HG03469 (cell line): Measurements from ENCODE around the gene GBP2.
A peak's percentile ranks its signal among the peaks of the same experiment; 100 is the strongest.

ENCODE experiments used
- ATAC-seq: cut with Tn5 transposase; IDR thresholded peaks from one replicate; pipeline ENCODE4 v1.9.1; 2021; ENCODE audit warnings: mild to moderate bottlenecking, moderate library complexity, moderate number of reproducible peaks; ENCODE audit not compliant: unreplicated experiment

GBP2 gene, protein sequence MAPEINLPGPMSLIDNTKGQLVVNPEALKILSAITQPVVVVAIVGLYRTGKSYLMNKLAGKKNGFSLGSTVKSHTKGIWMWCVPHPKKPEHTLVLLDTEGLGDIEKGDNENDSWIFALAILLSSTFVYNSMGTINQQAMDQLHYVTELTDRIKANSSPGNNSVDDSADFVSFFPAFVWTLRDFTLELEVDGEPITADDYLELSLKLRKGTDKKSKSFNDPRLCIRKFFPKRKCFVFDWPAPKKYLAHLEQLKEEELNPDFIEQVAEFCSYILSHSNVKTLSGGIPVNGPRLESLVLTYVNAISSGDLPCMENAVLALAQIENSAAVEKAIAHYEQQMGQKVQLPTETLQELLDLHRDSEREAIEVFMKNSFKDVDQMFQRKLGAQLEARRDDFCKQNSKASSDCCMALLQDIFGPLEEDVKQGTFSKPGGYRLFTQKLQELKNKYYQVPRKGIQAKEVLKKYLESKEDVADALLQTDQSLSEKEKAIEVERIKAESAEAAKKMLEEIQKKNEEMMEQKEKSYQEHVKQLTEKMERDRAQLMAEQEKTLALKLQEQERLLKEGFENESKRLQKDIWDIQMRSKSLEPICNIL

DNA sequence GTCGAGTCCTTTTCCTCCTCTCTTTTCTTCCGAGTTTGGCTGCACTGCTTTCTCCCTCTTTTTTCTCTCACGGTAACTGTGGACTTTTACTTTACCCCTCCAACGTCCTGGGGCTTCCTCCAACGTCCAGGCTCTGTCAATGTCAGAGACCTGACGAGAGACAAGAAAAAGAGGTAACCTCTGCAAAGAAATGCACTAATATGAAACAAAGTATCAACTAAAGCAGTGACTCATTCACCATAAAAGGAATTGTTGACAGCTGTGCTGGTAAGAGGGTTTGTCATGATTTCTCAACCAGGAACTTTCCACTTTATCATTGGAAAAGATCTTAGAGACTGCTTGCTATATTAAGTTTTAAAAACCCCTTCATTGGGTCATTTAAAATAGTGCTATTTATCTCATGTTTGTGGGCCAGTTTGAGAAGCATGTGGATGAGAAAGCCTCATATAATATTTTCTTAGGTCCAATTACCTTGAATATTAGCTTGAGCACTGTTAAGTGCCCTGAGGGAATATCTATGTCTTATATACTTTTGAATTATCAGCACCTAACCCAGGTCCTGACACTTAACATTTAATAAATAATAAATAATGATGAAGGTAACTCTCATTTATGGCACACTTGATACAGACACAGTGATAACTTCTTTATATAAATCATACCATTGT is at the start of gene GBP2:
TSS of gene GBP2 (minus strand) at position 202 of the 668 bp plus-strand sequence. CDS start 4,148 bp downstream, outside the sequence.
- peak; percentile 70 for ATAC-seq

DNA sequence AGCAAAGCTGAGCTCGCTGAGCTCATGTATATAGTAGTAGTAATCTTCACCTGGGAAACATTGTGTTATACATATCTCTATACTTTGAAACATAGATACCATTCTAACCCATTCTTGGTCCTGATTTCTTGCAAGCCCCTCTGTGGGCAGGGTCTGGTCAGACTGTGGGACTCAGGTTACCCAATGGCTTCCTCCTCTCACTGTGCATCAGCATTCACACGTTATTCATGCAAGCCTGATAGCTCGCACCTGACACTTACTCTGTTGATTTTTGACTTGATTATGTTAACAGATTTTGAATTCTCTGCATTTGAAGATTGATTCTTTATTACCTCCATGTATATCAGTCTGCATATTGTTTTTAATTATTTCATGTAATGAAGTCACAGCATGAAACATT is 48.6 kb upstream of the GBP2 start:
- ATAC-seq: no peak

DNA sequence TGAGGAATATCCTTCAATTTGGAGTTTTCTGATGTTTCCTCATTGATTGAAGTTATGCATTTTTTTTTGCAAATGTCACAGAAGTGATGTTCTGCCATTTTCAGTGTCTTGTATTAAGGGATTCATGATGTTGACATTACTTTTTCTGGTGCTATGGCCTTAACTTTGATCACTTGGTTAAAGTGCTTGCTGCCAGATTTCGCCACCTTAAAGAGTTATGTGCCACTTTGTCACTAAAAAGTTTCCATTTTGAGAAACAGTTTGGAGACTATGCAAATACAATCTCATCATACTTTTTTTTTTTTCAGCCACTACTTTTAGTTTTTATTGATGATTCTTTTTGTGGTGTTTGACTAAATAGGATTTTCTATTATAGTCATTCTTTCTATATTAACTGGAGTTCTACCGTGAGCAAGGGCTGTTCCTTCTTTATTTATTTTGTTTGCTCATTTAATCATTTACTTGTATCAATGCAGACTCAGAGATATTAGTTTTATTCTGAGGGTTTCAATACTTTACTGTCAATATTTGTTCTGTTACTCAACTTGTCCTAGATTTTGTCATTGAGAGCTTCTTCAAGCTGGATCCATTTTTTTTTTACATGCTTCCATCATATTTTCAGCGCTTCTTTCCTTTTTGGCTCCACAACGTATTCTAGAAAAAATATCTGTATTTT is 46.7 kb upstream of the GBP2 start:
- ATAC-seq: no peak

DNA sequence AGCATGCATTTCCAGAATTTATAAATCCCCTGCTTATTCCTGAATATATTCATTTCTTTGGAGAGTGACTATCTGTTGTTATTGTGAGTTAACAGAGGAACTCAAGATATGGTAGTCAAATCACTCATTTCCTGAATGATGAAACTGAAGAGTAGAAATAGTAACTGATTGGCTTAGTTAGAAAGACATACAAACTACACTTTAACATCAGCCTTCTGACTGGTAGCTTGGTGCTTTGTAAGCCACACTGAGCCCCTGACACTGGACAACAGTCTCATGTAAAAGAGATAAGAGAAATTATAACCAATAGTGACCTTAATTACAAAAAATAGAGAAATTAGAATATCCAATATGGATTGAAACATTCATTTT is 45.1 kb upstream of the GBP2 start:
- ATAC-seq: no peak

DNA sequence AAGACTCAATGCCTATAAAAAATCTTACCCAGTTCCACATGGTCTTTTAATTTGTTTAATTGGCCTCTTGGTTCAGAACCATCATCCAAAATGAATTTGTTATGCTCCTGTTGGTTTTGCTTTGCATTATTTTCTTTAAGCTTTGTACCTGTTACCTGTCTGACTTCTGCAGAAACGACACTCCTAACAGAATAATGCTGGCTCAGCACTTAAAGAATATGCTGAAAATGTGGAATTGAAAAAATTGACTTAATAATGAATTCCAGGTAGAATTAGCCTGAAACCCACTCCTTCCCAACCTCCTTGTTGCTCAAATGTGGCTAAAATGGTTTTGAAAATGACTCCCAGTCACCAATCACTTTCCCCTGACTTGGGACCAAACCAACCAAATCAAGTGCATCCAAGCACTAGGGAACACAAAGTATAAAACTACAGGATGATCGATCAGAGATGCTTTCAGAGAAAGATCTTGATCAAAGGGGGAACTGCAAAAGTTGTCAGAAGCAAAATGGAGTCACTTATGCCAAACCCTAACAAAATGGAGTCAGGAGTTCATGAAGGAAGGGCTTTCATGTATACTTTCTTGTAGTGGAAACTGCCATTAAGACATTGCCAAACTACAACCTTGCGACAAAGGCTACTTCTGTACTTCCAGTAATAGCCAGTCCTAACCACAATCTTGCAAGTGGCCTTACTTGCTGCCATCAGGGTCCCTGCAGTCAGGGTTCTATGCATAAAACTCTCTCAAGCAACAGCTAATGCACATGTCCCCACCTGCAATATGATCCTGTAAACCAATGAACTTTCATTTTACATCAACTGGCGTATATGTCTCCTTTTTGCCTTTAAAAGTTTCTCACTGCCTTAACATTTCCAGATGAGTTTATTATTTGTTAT is 44.5 kb upstream of the GBP2 start:
- ATAC-seq: no peak

DNA sequence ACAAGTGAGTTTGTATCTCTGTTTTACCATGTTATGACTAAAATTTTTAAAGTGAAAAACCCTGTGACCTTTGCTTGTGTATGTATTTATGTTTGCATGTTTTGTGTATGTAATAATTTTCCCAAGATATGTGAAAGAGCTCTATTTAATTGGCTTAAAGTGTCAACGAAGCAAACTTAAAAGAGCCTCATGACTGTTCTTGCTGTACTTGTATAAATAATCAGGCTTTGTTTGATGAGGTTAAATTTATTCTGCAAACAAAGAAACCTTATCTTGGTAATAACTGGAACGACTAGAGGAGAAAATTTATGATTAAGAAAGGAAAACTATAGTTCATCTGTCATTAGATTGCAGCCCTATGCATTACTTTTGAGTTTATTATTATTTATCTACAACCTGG is 43.3 kb upstream of the GBP2 start:
- no peak for ATAC-seq

DNA sequence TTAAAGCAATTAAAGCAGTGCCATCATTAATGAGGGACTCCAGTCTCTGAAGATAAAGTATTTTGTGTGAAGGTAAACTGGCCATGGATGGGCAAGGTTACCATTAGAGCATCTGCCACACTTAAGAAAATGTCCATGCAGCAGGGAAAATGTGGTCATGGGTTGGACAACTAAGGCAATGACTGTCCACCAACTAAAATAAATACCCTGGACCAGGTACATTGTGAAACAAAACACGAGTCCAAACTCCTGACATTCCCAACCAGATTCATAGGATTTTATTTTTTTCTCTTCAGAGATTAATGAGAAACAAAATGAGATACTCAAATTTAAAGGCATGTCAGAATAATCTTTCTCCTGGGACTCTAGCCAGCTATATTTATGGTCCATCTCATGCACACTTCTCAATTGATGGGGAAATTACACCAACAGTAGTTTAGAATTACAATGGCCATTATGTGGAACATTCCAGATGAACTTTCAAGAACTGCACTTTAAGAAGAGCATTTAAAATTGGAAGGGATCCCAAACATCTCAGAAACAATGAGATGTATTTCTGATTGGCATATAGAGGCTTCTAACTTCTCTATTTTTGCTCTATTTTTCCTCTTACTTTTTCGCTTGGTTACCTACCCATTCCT is 41.8 kb upstream of the GBP2 start:
- no peak for ATAC-seq

DNA sequence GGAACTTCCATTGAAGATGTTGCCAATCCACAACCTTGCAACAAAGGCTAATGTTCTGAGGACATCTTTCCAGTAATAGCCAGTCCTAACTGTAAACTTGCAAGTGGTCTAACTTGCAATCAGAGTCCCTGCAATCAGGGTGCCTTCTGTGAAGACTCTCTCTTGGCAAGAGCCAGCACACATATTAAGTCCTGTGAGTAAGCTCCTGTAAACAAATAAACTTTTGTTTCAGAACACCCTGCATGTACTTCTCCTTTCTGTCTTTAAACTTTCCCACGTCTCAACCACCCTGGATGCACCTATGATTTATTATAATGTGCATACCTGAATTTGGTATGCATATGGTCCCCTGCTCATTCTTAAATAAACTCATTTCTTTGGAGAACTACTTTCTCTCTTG is 40.8 kb upstream of the GBP2 start:
- no peak for ATAC-seq

DNA sequence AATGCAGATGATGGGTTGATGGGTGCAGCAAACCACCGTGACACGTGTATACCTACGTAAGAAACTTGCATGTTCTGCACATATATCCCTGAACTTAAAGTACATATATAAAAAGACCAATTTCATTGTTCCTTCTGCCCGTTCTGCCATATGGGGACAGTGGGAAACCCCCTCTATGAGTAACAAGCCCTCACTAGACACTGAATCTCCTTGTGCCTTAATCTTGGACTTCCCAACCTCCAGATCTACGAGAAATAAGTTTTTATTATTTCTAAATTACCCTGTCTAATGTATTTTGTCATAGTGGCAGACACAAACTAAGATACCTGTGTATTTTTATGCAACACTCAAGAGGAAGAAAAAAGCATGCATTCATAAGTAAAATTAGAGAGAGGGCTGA is 39.9 kb upstream of the GBP2 start:
- ATAC-seq: no peak

DNA sequence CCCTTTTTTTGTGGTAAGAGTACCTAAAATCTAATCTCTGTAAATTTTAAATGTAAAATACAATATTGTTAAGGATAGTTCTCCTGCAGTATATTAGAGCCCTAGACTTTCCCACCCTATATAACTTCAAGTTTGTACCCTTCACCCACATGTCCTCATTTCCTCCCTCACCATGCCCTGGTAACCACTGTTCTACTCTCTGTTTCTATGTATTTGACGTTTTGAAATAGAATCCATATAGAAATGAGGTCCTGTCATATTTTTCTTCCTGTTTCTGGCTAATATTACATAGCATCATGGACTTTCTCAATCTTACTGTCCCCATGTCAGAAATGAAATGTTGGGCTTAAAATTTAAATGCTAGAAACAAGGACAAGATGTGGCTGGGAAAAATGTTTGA is 25.1 kb upstream of the GBP2 start:
- no peak for ATAC-seq

DNA sequence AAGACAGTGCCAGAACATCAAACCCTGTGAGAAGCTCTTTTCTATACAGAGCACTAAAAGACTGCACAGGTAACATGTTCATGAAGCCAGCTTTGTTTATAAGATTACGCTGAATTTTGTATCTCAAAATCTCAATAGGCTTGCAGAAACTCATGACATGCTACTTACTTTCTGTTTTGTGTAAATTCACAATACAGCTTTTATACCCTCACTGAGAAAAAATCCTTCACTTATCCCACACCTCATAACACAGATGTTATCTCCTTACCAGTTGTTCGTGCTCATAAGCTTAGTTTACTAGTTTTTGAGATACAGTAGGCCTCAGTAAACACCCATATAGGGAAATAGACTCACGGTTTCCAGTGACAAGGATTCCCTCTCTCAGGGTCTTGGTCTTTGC is 24.1 kb upstream of the GBP2 start:
- no peak for ATAC-seq

DNA sequence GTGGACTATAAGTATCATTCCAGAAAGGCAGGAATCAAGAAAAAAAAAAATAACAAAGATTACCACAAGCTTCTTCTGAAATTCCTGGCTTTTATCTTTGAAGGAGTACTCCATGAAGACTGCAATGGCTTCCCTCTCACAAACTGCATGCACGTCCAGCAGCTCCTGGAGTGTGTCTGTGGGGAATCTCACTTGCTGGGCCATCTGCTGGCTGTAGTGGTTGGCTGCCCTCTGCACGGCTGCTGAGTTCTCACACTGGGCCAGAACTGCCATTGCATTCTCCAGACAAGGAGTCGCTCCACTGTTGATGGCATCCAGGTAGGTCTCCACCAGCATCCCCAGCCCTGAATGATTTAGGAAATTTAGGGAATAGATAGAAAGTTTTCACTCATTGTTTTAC is 23.3 kb upstream of the GBP2 start:
- ATAC-seq: no peak

DNA sequence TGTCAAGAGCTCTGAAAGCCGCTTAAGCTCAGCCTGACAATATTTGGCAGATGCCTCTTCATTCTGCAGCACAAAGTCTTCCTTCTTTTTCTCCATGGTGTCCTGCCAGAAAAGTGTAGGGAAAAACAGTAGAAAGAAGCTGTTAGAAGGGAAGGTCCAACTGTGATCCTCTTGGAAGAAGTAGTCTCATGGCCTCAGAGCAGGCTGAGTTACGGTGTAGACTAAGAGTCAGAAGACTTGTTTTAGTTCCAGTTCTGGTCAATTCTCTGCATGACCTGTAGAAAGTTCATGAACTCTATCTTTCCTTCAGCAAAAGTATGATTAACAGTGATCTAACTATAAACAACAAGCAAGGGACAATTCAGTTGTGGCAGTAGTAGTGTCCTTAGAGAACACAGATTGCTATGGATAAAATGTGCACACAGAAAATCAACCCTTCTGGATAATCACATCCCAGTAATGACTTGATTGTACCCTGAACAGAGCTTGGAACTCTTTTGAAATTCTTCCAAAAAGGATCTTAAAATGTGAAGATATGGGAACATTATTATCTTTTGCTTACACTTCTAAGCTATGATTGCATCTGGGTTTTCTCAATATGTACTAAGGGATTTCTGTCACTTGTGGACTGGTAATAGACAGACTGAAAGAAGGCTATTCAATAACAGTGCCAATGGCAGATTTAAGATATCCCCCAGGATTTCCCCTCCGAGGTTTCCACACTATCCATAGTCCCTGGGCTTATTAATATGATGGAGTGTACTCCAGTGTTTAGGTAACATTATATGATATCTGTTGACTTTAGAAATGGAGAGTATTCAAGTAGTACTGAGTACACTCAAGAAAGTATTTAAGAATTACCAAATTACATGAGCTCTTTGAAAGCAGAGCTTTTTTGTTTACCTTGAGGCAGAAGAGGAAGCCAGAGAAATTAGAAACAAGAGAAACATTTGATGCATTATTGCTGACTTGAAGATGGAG is 22.1 kb upstream of the GBP2 start:
- no peak for ATAC-seq

DNA sequence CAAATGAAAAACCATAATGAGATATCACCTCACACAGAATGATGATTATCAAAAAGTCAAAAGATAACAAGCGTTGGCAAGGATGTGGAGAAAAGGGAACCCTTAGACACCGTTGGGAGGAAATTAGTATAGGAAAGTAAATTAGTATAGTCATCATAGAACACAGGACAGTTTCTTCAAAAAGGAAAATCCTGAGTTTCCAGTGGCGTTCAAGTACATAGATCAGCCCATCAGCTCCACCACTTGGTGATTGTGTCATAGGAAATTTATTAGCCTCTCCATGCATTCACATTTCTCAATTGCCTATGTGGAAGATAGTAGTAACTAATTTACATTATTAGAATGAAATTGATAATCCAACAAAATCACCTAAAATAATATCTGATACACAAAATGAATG is 20.8 kb upstream of the GBP2 start:
- ATAC-seq: no peak

DNA sequence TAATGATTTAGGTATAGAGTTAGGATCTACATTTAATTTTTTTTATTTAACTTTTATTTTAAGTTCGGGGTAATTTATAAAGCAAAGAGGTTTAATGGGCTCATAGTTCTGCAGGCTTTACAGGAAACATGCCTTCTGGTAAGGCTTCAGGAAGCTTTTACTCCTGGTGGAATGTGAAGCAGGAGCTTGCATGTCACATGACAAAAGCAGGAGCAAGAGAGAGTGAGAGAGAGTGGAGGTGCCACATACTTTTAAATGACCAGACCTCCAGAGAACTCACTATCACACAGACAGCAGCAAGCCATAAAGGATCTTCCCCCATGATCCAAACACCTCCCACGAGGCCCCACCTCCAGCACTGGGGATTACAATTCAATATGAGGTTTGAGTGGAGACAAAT is 17.6 kb upstream of the GBP2 start:
- ATAC-seq: no peak

DNA sequence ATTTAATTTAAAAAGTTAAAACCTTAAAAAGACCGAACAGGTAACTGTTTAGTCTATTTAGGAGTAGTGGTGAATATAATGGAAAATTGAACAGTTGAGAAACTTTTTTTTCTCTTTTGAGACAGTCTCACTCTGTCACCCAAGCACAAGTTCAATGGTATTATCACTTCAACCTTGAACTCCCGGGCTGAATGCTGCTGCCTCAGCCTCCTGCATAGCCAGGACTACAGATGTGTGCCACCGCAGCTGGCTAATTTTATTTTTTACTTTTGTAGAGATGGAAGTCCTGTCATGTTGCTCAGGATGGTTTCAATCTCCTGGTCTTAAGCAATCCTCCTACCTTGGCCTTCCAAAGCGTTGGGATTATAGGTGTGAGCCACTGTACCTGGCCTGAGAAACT is 16.2 kb upstream of the GBP2 start:
- no peak for ATAC-seq

DNA sequence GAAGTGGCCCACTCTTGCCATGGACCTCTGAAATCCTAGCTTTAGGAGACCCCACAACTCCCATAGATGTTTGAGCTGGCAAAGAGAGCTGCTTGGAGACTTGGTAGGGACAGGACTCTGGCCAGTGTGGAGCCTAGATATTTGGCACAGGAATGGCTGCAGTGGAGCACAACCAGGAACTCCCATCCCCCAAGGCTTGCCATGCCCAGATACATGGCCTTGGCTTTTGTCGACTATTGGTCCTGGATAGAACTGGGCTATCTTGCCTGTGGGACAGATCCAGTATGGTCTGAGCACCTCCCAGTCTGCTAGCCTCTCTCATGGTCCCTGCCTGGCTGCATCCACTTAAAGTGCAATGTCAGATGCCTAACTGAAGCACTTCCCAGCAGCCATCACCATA is 7.8 kb upstream of the GBP2 start:
- ATAC-seq: no peak

DNA sequence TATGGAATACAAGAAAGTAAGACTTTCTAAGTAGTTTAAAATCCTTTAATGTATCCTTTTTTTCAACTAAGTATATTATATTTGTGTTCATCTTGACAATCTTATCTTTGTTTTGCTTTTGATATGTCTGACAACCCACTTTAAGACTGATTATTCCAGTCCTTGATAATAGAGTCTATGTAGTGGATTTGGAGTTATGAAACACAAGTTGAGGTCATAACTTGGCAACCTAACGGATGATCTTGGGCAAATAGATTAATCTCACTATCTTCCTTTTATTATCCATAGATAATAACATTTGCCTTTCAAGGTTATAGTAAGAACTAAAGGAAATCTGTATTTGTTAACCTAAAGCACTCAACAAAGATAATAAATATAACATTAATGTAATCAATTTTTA is 4.8 kb upstream of the GBP2 start:
- no peak for ATAC-seq

DNA sequence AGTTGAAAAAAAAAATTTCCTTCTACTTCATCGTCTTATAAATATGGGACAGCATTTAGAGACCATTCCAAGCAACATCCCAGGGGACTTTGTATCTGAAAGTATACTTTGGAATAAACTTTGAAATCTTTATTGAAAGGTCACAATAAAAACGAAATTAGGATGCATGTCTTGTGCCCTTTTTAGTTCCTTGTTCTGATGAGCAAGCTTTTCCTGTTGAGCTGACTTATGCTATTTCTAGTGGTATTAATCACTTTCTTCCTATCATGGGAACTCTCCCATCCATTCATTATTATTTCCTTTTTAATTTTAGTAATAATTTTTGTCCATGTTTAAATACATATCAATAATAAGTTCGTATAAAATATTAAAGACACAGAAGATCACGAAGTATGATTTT is 4.0 kb upstream of the GBP2 start:
- no peak for ATAC-seq
